Activated naive CD4-positive, alpha-beta T cell treated with anti-CD3 and anti-CD28 coated beads, Interleukin-2, amount 50 U/mL, for 16 hours (primary cell): ENCODE measurements around the gene KLHDC7A.

Experiments
- DNase-seq: peaks from one replicate; pipeline ENCODE4 v3.0.0-alpha.2; 2020

KLHDC7A gene

GRCh38 chr1:18473195-18473815 lies 7.4 kb upstream of the KLHDC7A start:
- no peak for DNase-seq

GRCh38 chr1:18474559-18475175 lies 6.1 kb upstream of the KLHDC7A start:
- no peak for DNase-seq

GRCh38 chr1:18475234-18475905 lies 5.4 kb upstream of the KLHDC7A start:
- no peak for DNase-seq

GRCh38 chr1:18479454-18479853 lies 1.3 kb upstream of the KLHDC7A start:
- no peak for DNase-seq

- DNase-seq, result no peak
Measured at GRCh38 chr1:18481190-18481920, 625 bp downstream of the KLHDC7A start.

GRCh38 chr1:18481921-18482701 lies 1.4 kb downstream of the KLHDC7A start:
- DNase-seq, result no peak

GRCh38 chr1:18482721-18483425 lies 2.1 kb downstream of the KLHDC7A start:
- no peak for DNase-seq

GRCh38 chr1:18484276-18484675 lies 3.5 kb downstream of the KLHDC7A start:
- DNase-seq, result no peak

- DNase-seq, result no peak
Measured at GRCh38 chr1:18484721-18485120, 4.0 kb downstream of the KLHDC7A start.

GRCh38 chr1:18485227-18485626 lies 4.5 kb downstream of the KLHDC7A start:
- DNase-seq, result no peak

- DNase-seq, result no peak
Measured at GRCh38 chr1:18486195-18486594, 5.5 kb downstream of the KLHDC7A start.

- no peak for DNase-seq
Measured at GRCh38 chr1:18489417-18490143, 8.8 kb downstream of the KLHDC7A start.

GRCh38 chr1:18491168-18491567 lies 10.4 kb downstream of the KLHDC7A start:
- DNase-seq, result no peak

GRCh38 chr1:18494304-18494703 lies 13.6 kb downstream of the KLHDC7A start:
- no peak for DNase-seq

- DNase-seq, result no peak
Measured at GRCh38 chr1:18495635-18496034, 14.9 kb downstream of the KLHDC7A start.

- no peak for DNase-seq
Measured at GRCh38 chr1:18496056-18496455, 15.3 kb downstream of the KLHDC7A start.

- no peak for DNase-seq
Measured at GRCh38 chr1:18496497-18497235, 15.9 kb downstream of the KLHDC7A start.

GRCh38 chr1:18501833-18502232 lies 21.1 kb downstream of the KLHDC7A start:
- no peak for DNase-seq

GRCh38 chr1:18504609-18505008 lies 23.9 kb downstream of the KLHDC7A start:
- DNase-seq, result no peak

GRCh38 chr1:18505666-18506065 lies 24.9 kb downstream of the KLHDC7A start:
- no peak for DNase-seq

GRCh38 chr1:18508084-18508483 lies 27.4 kb downstream of the KLHDC7A start:
- no peak for DNase-seq
